ENCODE results near the gene LDLRAD4. TPM values are rescaled to one million over a fixed set of nuclear protein-coding genes. Genes with fewer than 3 reads are reported as not detected.

The LDLRAD4 gene
- polyA plus RNA-seq, 4 donors: 10.4 to 20.6 (median 11.6) TPM

DNA sequence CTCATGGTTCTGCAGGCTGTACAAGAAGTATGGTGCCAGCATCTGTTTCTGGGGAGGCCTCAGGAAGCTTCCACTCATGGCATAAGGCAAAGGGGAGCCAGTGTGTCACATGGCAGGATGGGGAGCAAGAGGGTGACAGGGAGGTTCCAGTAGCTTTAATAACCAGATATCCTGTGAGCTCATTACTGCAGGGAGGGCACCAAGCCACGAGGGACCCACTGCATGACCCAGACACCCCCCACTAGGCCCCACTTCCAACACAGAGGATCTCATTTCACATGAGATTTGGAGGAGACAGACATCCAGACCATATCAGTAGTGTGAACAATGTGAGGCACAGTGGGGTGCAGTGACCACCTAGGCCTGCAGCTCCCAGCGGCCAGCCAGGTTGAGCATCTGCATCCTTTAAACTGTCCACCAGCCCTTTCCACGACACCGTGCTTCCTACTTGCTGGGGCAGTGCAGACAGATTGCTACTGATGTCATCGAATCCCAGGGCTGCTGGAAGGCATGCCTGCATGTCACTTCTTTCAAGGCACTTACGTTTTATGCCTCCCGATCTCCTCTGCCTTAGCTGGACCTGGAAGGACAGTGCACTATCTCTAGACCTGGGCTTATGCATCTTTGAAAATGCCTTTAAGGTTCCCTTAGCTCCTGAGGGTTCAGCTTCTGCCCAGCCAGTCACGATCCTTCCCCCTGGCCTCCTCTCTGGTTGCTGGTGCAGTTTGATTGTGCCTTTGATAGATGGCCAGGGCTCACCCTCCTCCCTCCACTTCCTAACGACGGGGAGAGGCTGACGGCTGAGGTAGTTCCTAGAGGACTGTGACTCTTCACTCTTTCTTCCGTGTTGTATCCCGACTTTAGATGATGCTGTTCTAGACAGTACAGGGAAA, 333.5 kb downstream of the LDLRAD4 start:
- DNase-seq (ENCODE audit: low read depth in 4 of 4, low spot score in 3 of 4): no peak

DNA sequence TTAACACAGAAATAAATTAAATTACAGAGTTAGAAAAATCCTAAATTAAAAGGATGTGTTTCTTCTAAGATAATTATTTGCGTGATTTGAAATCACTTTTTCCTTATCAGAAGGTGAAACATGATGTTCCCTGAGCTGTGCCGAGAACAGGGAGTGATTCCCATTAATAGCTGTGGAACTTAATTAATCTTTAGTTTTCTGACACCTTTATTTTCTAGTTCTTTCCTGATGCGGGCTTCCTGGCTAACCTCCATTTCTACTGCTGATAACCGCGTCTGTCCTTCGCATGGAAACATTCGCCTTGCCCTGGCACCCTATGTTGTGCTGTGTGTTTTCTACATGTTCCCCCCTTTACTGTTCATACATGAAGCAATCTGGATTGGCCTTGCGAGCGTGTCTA, 334.9 kb downstream of the LDLRAD4 start:
- no peak for DNase-seq (ENCODE audit: low read depth in 4 of 4, low spot score in 3 of 4)

DNA sequence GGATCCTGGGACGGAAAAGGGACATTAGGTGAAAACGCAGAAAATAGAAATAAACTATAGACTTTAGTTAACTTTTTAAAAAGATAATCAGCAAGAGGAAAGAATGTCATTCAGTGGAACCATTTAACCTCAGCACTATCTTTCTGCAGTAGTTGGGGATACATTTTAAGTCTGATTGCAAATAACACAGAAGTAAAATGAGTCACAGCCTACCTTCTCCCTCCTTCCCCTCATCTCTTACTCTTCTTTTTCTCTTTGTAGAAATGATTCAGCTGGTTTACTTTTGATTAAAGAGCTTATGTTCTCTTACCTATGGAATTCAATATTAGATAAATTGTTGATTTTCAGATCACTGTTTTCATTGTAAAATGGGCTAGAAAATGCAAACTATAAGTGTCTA, 336.6 kb downstream of the LDLRAD4 start:
- DNase-seq (ENCODE audit: low read depth in 4 of 4, low spot score in 3 of 4): no peak

DNA sequence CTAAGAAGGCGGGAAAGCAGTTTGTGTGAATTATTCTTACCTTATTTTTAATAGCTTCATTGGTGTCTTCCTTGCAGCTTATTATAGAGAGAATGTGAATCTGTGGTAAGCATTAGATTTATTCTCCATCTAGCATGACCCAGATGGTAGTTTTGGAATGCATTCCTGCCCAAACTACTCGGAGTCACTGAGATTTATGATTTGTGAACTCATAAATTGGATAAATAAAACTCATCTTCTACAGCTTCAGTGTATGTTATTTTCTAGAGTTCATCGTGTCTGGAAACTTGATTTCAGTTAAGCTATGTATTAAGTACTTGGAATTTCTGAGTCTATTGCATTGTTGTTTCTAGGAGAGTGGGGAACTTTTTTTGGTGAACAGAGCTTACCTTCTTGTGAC, 337.3 kb downstream of the LDLRAD4 start:
- no peak for DNase-seq (ENCODE audit: low read depth in 4 of 4, low spot score in 3 of 4)

DNA sequence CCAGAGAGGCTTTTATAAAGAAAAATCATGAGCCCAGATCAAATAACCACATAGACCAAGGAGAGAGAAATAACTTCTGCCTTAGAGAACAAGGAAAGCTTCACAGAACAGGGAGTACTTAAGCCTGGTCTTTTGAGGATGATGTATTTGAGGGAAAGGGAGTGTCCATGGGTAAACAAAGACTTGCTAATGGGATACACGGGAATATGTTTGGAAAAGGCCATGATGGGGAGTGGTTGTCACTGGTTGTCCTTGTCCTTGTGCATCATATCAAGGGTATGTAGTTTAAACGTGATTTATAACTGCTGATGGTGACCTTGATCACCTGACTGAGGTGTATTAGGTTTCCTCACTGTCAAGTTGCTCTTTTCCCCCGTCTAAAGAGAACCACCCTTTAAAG, 337.9 kb downstream of the LDLRAD4 start:
- no peak for DNase-seq (ENCODE audit: low read depth in 4 of 4, low spot score in 3 of 4)

DNA sequence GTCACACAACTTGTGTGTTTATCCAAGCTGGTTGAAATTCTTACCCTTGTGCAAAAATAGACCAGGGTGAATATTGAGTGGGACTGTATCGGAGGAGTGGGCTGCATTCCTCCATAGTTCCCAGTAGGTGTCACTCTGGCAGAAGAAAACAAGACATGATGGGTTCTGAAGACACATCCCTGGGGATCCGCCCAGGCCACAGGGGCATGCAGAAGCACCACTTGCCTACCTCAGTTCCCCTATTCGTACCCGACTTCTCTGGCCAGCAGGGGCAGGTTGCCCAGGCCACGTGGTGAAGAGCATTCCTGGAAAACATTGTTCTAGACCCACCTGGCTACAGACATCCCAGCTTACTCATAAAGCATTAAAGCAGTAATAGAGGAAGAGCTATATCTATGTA, 339.6 kb downstream of the LDLRAD4 start:
- no peak for DNase-seq (ENCODE audit: low read depth in 4 of 4, low spot score in 3 of 4)

DNA sequence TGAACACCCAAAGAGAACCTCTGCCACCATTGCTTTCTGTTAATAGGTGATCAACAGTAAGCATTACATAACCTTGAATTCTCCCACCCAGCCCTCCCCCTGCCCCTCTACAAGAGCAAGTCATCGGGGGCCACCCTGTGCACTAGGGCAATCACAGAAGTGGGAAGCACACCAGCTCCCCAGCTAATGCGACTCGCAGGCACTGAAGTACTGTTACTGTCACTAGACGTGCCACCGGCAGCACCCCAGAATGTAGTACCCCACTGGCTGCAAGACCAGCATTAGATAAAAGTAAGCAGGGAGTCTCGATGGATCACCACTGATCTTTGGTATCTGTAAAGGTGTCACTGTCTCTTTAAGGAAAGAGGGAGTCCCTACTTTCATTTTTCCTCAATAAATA, 340.2 kb downstream of the LDLRAD4 start:
- DNase-seq (ENCODE audit: low read depth in 4 of 4, low spot score in 3 of 4): no peak

DNA sequence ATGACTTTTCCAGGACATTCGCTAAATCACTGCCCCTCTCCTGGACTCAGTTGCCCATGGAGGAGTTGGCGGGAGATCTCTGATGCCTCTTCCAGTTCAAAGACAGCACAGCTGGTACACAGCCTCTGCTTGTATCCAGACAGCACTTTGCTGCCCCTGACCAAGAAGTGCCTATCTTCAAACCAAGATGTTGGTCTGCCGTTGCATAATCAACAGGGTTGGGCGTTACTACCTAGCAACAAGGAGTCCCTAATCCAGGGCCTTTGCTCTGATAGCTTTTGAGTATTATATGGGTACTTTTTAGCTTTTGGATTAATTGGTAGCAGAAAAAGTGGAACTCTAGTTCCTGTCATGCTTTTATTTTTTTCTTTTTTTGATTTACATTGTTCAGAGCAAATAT, 341.2 kb downstream of the LDLRAD4 start:
- DNase-seq (ENCODE audit: low read depth in 4 of 4, low spot score in 3 of 4): no peak

DNA sequence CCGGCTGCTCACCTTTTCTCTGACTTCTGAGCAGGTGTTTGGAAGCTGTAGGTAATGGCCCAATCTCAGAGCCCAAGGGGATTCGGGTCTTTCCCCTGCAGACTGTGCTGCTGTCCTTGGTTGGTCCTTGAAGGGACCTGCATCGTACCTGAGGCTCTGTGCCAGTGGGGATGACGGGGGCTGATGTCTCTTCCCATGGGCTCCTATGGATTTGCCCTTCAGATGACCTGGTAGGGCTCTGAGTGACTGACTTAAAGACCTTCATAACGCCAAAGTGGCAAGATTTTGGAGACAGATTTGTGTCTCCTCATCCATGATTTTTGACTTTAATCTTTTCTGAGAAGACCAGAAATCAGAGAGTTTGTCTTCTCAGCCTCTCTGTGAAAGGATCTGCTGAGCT, 341.7 kb downstream of the LDLRAD4 start:
- DNase-seq (ENCODE audit: low read depth in 4 of 4, low spot score in 3 of 4): no peak

DNA sequence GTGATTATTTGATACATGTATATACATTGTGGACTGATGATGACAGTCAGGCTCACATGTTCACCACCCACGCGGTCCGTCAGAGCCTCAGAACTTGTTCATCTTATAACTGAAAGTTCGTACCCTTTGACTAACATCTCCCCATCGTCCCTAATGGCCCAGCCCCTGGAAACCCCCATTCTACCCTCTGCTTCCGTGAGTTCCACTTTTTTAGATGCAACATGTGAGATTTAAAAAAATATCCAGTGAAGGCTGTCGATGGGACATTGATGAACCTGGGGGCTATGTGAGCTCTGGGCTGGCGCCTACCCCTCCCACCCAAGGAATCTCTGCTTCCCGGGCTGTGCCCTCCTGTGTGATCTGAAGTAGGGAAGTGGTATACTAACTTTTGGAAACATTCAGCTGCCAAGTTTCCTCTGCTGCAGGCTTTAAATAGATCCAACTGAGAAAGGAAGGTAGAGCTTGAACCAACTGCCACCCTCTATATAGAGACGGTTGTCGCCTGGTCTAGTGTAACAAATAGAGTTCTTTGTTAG, 344.0 kb downstream of the LDLRAD4 start:
- no peak for DNase-seq (ENCODE audit: low read depth in 4 of 4, low spot score in 3 of 4)

DNA sequence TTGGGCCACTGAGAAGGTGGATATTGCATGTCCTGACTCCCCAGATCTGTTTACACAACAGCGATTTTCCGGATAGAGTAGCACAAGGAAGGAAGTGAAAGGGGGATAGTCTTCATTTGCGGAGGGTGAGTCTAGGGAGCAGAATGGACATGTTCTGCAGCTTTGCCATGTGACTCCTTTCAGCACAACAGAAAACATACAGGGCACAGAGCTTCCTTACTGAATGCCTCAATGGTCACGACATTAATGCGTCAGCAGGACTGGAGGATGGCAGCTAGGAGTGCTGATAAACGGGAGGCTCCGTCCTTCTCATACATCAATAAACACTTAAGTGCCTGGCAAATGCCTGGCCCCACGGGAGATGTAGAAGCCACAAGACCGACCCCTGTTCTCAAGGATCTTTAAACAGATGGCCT, 344.8 kb downstream of the LDLRAD4 start:
- no peak for DNase-seq (ENCODE audit: low read depth in 4 of 4, low spot score in 3 of 4)

DNA sequence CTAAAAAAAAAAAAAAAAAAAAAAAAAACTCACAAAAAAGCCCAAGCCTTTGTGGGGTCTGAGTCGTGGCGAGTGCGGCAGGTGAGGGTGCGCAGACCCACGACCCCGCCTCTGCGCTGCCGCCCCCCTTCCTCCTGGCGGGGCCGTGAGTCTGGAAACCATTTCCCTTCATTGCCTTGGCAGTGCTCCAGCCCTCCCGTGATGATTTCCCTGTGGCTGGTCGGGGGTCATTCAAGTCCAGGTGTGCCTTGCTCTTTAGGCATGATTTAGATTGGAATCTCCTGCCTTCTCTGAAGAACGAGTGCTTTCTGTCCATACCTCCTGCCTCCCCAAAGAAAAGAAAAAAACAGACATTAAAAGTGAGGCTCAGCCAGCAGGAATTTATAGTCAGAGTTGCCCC, 346.0 kb downstream of the LDLRAD4 start:
- no peak for DNase-seq (ENCODE audit: low read depth in 4 of 4, low spot score in 3 of 4)

DNA sequence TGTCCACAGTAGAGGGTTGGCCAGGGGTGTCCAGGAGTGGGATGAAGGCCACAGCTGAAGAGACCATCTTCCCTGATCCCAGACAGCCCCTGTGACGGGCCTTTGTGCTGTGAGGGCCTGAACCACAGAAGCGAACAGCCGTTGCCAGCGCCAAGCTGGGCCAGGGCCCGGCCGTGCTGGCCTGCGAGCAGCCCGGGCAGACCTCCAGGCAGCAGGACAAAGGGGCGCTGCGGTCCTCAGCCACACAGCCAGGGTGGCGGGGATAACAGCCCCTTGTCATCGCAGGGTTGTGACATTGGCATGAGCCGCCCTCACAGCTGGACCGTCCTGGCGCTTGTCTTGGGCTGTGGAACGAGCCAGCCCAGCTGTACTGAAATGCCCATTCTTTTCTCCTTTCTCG, 346.7 kb downstream of the LDLRAD4 start:
- no peak for DNase-seq (ENCODE audit: low read depth in 4 of 4, low spot score in 3 of 4)

DNA sequence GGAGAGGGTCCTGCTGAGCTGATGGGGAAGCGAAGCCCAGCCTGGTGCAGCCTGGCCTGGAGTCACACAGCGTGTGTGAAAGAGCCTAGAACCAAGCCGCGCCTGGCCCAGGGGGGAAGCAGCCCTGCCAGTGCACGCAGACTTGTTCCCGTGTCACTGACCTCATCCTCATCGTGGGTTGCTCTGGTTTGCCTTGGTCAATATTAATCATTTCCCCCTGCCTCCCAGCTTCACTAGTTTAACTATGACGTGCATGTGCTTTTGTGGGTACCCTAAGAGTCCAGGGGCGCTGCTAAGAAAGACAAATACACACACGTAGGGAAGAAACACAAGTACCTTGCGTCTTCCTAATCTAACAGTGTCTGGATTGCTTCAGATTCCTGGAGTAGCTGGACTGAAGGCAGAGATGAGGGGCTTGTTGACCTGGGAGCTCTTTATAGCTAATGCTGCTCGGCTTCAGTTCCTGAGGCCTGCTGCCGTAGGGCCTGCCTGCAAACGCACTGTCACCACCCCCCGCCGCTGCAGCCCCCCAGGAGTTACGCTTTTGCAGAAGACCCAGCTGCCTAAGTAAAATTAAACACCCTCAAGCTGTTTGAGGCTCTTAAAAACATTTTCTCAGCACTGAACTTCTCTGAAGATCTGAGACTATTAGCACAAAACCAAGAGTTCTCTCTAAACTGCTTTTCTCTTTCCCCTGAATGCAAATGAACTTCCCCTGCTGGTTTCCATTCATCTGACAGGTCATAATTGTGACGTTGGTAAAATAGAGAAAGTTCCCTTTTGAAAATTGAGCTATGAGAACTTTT, 348.6 kb downstream of the LDLRAD4 start:
- no peak for DNase-seq (ENCODE audit: low read depth in 4 of 4, low spot score in 3 of 4)

DNA sequence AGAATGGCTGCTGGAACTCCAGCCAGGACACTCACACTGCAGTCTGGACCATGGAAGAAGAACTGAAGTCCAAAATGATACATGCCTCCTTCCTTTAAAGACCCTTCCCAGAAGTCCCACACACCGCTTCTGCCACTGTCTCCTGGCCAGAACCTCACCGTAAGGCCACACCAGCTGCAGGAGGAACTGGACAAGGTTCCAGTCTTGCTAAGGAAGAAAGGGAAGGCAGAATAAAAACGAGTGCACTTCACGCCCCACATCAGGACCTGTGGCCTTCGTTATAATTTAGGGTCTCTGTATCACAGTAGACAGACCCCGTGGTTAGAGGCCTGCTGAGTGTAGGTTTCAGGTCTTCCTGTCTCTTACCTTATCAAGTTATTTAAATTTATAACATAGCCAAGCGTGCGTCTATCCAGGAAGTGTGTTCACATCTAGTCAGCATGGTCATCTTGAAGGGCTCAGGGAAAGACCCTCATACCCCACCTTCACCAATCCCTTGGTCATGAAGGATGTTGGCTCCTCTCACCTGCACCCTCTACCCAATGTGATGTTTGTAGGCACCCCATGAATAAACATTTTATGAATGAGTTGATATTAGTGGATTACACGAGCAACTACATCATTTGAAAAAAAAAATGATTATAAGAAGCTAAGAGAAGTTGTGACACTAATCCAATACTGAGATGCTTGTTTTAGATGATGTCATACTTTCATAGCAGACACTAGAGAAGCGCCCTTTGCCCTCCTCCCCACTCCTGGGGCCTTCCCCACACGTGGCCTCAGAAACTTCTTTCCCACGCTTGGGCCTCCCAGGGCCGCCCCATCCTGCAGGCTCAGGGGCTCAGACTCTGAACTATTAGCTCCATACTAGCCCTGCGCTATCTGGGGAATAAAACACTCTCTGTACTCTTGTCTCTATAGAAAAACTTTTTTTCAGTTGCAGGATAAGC, 350.2 kb downstream of the LDLRAD4 start:
- no peak for DNase-seq (ENCODE audit: low read depth in 4 of 4, low spot score in 3 of 4)

DNA sequence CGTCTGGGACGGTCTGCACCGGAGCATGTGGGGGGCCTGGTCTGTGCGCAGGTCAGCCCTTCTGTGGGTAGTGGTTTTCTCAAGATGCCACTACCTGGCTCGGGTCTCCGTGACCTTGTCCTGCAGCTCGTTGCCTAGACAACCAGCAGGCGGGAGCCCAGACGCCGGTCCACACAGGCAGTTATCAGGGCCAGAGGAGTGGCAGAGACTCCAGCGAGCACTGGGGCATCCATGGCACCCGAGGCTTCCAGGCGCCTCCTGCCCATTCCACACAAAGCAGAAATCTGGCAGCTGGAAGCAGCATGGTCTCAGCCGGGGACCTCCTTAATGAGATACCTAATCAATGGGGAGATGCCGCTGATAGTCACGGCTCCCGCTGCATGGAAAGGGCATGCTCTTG, 351.7 kb downstream of the LDLRAD4 start:
- no peak for DNase-seq (ENCODE audit: low read depth in 4 of 4, low spot score in 3 of 4)

DNA sequence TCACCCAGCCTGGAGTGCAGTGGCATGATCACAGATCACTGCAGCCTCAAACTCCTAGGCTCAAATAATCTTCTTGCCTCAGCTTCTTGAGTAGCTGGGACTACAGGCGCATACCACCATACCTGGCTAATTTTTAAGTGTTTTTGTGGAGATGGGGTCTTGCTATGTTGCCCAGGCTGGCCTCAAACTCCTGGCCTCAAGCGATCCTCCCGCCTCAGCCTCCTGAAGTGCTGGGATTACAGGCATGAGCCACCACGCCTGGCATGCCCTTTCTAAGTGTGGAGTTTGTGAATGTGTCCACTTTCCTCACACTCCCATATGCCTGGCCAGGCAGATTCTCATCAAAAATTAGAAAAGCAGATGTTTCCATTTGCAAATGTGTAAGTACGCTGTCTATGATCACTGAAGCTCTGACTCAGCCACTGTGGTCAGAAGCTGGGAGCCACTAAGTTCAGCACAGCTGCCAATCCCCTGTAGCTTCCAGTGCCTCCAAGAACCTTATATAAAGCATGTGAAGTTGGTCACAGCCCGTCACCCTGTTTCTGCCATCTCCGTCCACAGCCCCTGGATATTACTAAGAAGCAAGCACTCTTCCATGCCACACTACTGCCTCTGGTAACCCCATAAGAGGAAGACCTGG, 352.4 kb downstream of the LDLRAD4 start:
- no peak for DNase-seq (ENCODE audit: low read depth in 4 of 4, low spot score in 3 of 4)

DNA sequence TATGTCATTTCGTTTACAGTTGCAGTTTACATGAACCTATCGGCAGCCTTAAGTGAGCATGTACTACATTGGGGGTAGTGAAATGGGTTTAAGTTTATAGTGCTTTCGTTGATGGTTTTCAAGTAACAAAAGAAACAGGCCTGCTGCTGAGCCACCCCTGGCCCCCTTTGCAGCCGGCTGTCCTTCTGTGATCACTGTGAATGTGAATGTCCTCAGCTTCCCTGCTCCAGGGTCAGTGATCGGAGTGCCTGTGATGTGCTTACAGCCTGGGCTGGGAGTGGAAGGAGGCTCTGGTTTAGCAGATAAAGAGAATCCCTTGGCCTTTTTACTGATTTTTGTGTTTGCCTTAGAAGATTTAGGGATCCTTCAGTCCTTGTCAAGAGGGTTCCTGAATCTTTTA, 353.6 kb downstream of the LDLRAD4 start:
- DNase-seq (ENCODE audit: low read depth in 4 of 4, low spot score in 3 of 4): no peak

DNA sequence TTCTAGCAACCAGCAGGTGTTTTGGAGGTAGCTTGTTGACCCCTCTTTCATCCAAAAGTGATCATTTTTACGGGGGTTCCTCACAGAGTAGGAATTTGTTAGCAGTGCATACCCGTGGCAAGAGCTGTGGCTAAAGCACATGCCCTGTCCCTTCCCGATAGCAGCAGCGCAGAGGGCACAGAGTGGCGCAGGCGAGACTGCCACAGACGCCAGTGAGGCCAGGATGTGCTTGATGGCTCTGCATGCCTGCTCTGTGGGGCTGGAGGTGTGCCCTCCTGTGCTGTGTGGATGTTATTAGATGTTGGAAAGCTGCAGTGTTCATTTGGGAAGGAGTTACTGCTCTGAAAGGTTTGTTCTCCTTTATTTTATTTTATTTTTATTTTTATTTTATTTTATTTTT, 354.2 kb downstream of the LDLRAD4 start:
- no peak for DNase-seq (ENCODE audit: low read depth in 4 of 4, low spot score in 3 of 4)

DNA sequence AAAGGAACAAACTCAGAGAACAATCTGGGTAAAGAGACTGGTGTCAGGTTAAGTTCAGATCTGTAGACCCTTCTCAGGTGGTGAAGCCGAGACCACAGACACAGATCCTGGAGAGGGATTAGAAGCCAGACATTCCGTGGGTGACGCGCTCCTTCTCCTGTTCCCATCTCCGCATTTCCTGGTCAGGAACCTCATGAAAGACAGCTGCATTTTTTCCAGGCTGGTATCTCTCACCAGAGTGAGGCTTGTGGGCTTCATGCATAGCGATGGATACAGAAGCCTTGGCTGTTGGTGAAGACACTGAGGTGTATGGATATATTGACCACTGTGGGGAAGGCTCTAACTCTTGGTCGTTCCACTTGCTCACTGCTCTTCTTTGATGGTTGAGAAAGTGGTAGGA, 355.2 kb downstream of the LDLRAD4 start:
- DNase-seq (ENCODE audit: low read depth in 4 of 4, low spot score in 3 of 4): no peak

Data from left renal pelvis (tissue), 4 donors.